ENCODE measurements around the gene GLI3. TPM values are rescaled to one million over a fixed set of nuclear protein-coding genes. Genes with fewer than 3 reads are reported as not detected.

The GLI3 gene
- total RNA-seq, 1 donor from 2014 or later = 5.5 TPM

- Histone ChIP-seq H3K27ac (replicated peaks) (no peak overlapping the region), H3K27me3 (ENCODE audit: low read depth) (no peaks in the 10 kb centered on the region), H3K4me3 (no peak overlapping the region), H3K36me3 (no peaks in the 10 kb centered on the region), H3K4me1 (peaks cover 4% of the 10 kb centered on the region), H3K9me3 (replicated peaks) (no peaks in the 10 kb centered on the region)
- intact Hi-C loops (cut with micrococcal nuclease) = no loop called here
- TF ChIP-seq, protein P1, sequence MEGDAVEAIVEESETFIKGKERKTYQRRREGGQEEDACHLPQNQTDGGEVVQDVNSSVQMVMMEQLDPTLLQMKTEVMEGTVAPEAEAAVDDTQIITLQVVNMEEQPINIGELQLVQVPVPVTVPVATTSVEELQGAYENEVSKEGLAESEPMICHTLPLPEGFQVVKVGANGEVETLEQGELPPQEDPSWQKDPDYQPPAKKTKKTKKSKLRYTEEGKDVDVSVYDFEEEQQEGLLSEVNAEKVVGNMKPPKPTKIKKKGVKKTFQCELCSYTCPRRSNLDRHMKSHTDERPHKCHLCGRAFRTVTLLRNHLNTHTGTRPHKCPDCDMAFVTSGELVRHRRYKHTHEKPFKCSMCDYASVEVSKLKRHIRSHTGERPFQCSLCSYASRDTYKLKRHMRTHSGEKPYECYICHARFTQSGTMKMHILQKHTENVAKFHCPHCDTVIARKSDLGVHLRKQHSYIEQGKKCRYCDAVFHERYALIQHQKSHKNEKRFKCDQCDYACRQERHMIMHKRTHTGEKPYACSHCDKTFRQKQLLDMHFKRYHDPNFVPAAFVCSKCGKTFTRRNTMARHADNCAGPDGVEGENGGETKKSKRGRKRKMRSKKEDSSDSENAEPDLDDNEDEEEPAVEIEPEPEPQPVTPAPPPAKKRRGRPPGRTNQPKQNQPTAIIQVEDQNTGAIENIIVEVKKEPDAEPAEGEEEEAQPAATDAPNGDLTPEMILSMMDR (IDR thresholded peaks at IDR 0.05; ENCODE audit: borderline replicate concordance) = no peak
- DNase-seq = no peak
Measured at GRCh38 chr7:42065015-42065414, 172.0 kb downstream of the GLI3 start.

DNA sequence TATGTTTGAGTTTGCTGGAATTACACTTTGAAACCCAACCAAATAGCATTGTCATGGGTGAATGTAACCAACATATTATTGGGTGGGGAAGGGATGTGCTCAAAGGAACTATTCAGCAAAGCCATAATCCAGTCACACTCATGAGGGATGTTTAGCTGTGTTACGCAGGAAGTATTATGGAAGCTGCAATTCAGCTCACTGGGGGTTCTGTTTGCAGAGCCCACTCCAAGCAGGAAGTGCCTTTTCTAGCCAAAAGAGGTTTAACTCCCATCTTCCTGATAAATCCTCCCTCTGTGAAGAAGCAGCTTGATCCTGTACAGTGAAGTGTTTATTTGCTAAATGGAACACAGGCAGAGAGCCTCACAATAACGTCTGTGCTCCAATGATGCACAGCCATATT is 172.5 kb downstream of the GLI3 start:
- Histone ChIP-seq H3K36me3 (no peaks in the 10 kb centered on the region), H3K27ac (replicated peaks) (no peak overlapping the region), H3K4me3 (no peak overlapping the region), H3K27me3 (ENCODE audit: low read depth) (no peaks in the 10 kb centered on the region), H3K4me1 (peaks cover 4% of the 10 kb centered on the region), H3K9me3 (replicated peaks) (no peaks in the 10 kb centered on the region)
- TF ChIP-seq, protein P1 (IDR thresholded peaks at IDR 0.05; ENCODE audit: borderline replicate concordance) = no peak
- intact Hi-C loops (cut with micrococcal nuclease) = no loop called here
- no peak for DNase-seq

DNA sequence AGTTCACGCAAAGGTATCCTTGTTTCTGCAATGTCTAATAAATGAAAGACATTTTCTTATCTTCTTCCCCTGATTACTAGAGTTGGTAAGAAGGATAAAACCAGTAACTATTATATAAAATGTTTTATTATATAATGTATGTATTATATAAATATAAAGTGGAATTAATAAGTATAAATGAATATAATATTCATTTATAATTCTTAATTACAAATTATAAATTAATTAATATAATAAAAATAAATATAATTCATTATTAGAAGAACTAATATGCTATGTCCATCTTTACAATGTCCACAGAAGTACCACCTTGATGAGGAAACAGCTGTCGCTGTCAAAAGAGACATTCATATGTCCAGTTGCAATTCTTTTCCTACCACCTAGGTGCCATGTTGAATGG is 177.7 kb downstream of the GLI3 start:
- no peak for DNase-seq
- no peak overlapping the region for H3K27ac ChIP-seq (replicated peaks)
- no peaks in the 10 kb centered on the region for H3K27me3 ChIP-seq (ENCODE audit: low read depth)
- no peaks in the 10 kb centered on the region for H3K9me3 ChIP-seq (replicated peaks)
- H3K4me3 ChIP-seq = no peak overlapping the region
- TF ChIP-seq, protein P1 (IDR thresholded peaks at IDR 0.05; ENCODE audit: borderline replicate concordance) = no peak
- intact Hi-C loops (cut with micrococcal nuclease) = no loop called here
- H3K36me3 ChIP-seq = no peaks in the 10 kb centered on the region
- H3K4me1 ChIP-seq = peaks cover 4% of the 10 kb centered on the region

GRCh38 chr7:42057331-42057730 is 179.7 kb downstream of the GLI3 start:
- DNase-seq = no peak
- Histone ChIP-seq H3K27ac (replicated peaks) (no peak overlapping the region), H3K27me3 (ENCODE audit: low read depth) (no peaks in the 10 kb centered on the region), H3K36me3 (no peaks in the 10 kb centered on the region), H3K4me3 (no peak overlapping the region), H3K4me1 (peaks cover 4% of the 10 kb centered on the region), H3K9me3 (replicated peaks) (no peaks in the 10 kb centered on the region)
- intact Hi-C loops (cut with micrococcal nuclease) = no loop called here
- TF ChIP-seq, protein P1 (IDR thresholded peaks at IDR 0.05; ENCODE audit: borderline replicate concordance) = no peak

- Histone ChIP-seq H3K9me3 (replicated peaks) (no peaks in the 10 kb centered on the region), H3K27me3 (ENCODE audit: low read depth) (no peaks in the 10 kb centered on the region), H3K36me3 (no peaks in the 10 kb centered on the region), H3K27ac (replicated peaks) (no peak overlapping the region), H3K4me1 (no peaks in the 10 kb centered on the region), H3K4me3 (no peak overlapping the region)
- intact Hi-C loops (cut with micrococcal nuclease) = no loop called here
- no peak for DNase-seq
- TF ChIP-seq, protein P1 (IDR thresholded peaks at IDR 0.05; ENCODE audit: borderline replicate concordance) = no peak
Measured at GRCh38 chr7:42055171-42055570, 181.8 kb downstream of the GLI3 start.

DNA sequence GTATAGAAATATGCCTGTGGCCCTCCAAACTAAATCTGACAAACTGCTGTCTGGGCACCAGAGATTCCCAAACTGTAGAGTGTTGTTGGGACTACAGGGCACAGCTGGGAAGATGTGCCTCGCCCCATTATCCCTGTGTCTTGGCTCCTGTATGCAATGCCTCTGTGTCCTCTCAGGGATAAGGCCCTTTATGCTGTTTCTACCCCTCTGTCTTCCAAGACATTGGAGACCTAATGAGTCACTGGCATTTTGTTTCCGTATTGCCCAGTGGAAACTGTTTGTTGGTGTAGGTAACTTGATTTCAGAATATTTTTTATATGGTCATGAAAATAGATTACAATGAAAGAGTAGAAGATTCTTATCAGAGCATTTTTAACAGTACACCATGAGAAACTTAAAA is 183.2 kb downstream of the GLI3 start:
- no peak overlapping the region for H3K4me3 ChIP-seq
- no peak overlapping the region for H3K27ac ChIP-seq (replicated peaks)
- intact Hi-C loops (cut with micrococcal nuclease) = no loop called here
- TF ChIP-seq, protein P1 (IDR thresholded peaks at IDR 0.05; ENCODE audit: borderline replicate concordance) = no peak
- no peaks in the 10 kb centered on the region for H3K27me3 ChIP-seq (ENCODE audit: low read depth)
- H3K36me3 ChIP-seq = no peaks in the 10 kb centered on the region
- no peaks in the 10 kb centered on the region for H3K4me1 ChIP-seq
- no peak for DNase-seq
- no peaks in the 10 kb centered on the region for H3K9me3 ChIP-seq (replicated peaks)

Data from left ventricle myocardium inferior (tissue), 1 donor.